ENCODE measurements around the gene AGL.
"Not testable (repeated sequence)": the region's sequence is repeated elsewhere in the genome, so short reads cannot be mapped to it uniquely, and the experiment has no call there.

AGL gene

GRCh38 chr1:99849744-99850458 lies at the start of gene AGL:
Gene AGL, plus strand, starts transcription at chr1:99850361. Its CDS starts 682 bp downstream, at chr1:99851043.
- DNase-seq, result peak; percentile 79

- no peak for DNase-seq
Observed at GRCh38 chr1:99801584-99801983, 48.6 kb upstream of the AGL start.

GRCh38 chr1:99806882-99807281 lies 43.3 kb upstream of the AGL start:
- DNase-seq, result no peak

GRCh38 chr1:99808391-99809115 lies 41.6 kb upstream of the AGL start:
- peak; percentile 97 for DNase-seq

- no peak for DNase-seq
Observed at GRCh38 chr1:99811075-99811474, 39.1 kb upstream of the AGL start.

- DNase-seq, result no peak
Observed at GRCh38 chr1:99811747-99812146, 38.4 kb upstream of the AGL start.

GRCh38 chr1:99814373-99814900 lies 35.7 kb upstream of the AGL start:
- DNase-seq, result no peak

GRCh38 chr1:99816656-99817055 lies 33.5 kb upstream of the AGL start:
- no peak for DNase-seq

GRCh38 chr1:99818063-99818699 lies 32.0 kb upstream of the AGL start:
- peak; percentile 35 for DNase-seq

GRCh38 chr1:99820546-99820945 lies 29.6 kb upstream of the AGL start:
- DNase-seq, result no peak

- DNase-seq, result no peak
Observed at GRCh38 chr1:99825098-99825497, 25.1 kb upstream of the AGL start.

GRCh38 chr1:99825702-99826101 lies 24.5 kb upstream of the AGL start:
- no peak for DNase-seq

- no peak for DNase-seq
Observed at GRCh38 chr1:99827970-99828369, 22.2 kb upstream of the AGL start.

- no peak for DNase-seq
Observed at GRCh38 chr1:99829269-99829668, 20.9 kb upstream of the AGL start.

- not testable (repeated sequence) for DNase-seq
Observed at GRCh38 chr1:99833911-99834310, 16.2 kb upstream of the AGL start.

GRCh38 chr1:99836171-99837103 lies 13.7 kb upstream of the AGL start:
- not testable (repeated sequence) for DNase-seq

GRCh38 chr1:99840353-99840752 lies 9.8 kb upstream of the AGL start:
- DNase-seq, result not testable (repeated sequence)

- no peak for DNase-seq
Observed at GRCh38 chr1:99843760-99844159, 6.4 kb upstream of the AGL start.

- DNase-seq, result not testable (repeated sequence)
Observed at GRCh38 chr1:99845201-99845600, 5.0 kb upstream of the AGL start.

GRCh38 chr1:99849413-99849743 lies 783 bp upstream of the AGL start:
- no peak for DNase-seq

GRCh38 chr1:99850459-99851291 lies 514 bp downstream of the AGL start:
- DNase-seq, result no peak
